ENCODE results near the gene SH3GLB2.

The SH3GLB2 gene

DNA sequence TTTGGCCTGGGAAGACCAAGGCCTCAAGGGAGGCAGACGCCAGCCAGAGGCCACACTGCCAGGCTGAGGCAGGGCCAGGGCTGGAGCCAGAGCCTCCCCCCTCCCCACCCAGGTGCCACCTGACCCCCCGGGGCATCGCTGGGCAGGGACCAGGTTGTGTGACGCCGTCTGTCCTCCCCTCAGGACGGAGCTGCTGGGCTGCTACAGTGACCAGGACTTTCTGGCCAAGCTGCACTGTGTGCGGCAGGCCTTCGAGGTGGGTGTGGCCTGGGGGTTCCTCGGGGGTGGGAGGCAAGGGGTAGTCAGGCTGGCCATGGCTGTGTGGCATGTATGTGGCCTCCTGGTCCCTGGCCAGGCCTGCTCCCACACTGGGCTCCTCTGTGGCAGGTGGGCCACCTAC lies 34.9 kb upstream of the SH3GLB2 start:
- TF ChIP-seq POLR2AphosphoS5 (IDR thresholded peaks at IDR 0.05; ENCODE audit: low read depth, low read length), result no peak
- no peak for TF ChIP-seq TAF1 (IDR thresholded peaks at IDR 0.05; ENCODE audit: borderline replicate concordance, insufficient read depth, low read length)
- TF ChIP-seq FOXP2 (optimal IDR thresholded peaks at IDR 0.05; ENCODE audit: borderline replicate concordance, extremely low read depth, extremely low read length, insufficient read depth), result no peak
- TF ChIP-seq, protein P1, sequence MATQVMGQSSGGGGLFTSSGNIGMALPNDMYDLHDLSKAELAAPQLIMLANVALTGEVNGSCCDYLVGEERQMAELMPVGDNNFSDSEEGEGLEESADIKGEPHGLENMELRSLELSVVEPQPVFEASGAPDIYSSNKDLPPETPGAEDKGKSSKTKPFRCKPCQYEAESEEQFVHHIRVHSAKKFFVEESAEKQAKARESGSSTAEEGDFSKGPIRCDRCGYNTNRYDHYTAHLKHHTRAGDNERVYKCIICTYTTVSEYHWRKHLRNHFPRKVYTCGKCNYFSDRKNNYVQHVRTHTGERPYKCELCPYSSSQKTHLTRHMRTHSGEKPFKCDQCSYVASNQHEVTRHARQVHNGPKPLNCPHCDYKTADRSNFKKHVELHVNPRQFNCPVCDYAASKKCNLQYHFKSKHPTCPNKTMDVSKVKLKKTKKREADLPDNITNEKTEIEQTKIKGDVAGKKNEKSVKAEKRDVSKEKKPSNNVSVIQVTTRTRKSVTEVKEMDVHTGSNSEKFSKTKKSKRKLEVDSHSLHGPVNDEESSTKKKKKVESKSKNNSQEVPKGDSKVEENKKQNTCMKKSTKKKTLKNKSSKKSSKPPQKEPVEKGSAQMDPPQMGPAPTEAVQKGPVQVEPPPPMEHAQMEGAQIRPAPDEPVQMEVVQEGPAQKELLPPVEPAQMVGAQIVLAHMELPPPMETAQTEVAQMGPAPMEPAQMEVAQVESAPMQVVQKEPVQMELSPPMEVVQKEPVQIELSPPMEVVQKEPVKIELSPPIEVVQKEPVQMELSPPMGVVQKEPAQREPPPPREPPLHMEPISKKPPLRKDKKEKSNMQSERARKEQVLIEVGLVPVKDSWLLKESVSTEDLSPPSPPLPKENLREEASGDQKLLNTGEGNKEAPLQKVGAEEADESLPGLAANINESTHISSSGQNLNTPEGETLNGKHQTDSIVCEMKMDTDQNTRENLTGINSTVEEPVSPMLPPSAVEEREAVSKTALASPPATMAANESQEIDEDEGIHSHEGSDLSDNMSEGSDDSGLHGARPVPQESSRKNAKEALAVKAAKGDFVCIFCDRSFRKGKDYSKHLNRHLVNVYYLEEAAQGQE (IDR thresholded peaks at IDR 0.05; ENCODE audit: insufficient read depth in 1 of 2, low read depth in 2 of 2, low read length in 2 of 2), result no peak
- no peak for TF ChIP-seq SIN3A (IDR thresholded peaks at IDR 0.05; ENCODE audit: borderline replicate concordance, insufficient read depth, low read length)

DNA sequence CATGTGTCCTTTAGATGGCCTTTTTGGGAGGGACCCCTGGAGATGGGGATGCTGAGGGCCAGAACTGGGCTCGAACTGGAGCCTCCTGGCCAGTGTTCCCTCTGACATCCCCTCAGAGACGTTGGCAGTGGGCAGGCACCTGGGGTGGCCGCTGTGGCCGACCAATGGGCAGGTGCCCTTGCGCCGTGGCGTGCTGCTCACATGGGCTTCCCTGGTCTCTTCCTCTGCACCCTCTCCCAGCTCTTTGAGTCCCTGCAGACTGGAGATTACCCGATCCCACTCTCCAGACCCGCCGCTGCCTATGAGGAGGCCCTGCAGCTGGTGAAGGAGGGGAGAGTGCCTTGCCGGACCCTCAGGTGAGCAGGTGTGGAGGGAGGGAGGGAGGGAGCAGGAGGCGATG lies 32.9 kb upstream of the SH3GLB2 start:
- TF ChIP-seq FOXP2 (optimal IDR thresholded peaks at IDR 0.05; ENCODE audit: borderline replicate concordance, extremely low read depth, extremely low read length, insufficient read depth) (no peak), TAF1 (IDR thresholded peaks at IDR 0.05; ENCODE audit: borderline replicate concordance, insufficient read depth, low read length) (no peak), POLR2AphosphoS5 (IDR thresholded peaks at IDR 0.05; ENCODE audit: low read depth, low read length) (no peak), SIN3A (IDR thresholded peaks at IDR 0.05; ENCODE audit: borderline replicate concordance, insufficient read depth, low read length) (no peak)
- TF ChIP-seq, protein P1 (IDR thresholded peaks at IDR 0.05; ENCODE audit: insufficient read depth in 1 of 2, low read depth in 2 of 2, low read length in 2 of 2), result no peak

DNA sequence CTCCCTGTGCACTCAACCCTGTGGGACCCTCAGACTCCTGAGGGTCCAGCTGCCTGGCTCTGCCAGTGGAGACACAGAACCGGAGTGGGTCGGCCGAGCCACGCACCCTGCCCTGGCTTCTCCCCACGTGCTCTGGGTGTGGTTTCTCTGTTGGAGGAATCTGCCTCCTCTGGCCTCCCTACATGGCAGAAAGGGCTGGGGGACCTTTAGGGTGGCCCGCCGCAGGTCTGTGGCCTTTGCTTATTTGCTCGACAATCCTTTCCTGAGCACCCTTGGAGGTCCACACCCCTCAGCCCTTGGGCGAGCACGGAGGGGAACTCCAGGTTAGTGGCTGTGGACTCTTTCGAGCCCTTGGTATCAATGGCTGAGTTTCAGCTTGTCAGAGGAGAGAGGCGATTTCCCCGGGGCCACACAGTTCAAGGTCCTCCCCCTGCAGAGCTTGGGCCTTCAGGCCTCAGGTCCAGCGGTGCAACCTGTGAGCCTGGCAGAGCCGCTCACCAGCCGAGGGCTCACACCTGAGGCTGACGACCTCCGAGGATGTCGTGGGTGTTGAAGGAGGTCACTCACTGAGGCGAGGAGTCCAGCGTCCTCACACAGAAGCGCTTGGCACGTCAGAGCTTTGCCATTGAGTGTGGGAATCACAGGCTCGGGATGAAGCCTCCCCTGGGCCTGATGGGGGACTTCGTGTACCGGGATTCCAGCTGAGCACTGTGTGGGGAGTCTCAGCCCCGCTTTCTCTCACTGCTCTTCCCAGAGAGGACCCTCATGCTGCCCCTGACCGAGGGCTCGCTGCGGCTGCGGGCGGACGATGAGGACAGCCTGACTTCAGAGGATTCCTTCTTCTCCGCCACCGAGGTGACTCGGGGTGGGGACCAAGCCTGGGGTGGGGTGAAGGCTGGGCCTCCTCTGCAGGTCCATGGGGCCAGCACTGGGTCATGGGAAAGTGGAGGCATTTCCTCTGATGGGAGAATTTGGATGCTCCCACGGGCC lies 32.0 kb upstream of the SH3GLB2 start:
- TF ChIP-seq FOXP2 (optimal IDR thresholded peaks at IDR 0.05; ENCODE audit: borderline replicate concordance, extremely low read depth, extremely low read length, insufficient read depth), result no peak
- no peak for TF ChIP-seq TAF1 (IDR thresholded peaks at IDR 0.05; ENCODE audit: borderline replicate concordance, insufficient read depth, low read length)
- TF ChIP-seq SIN3A (IDR thresholded peaks at IDR 0.05; ENCODE audit: borderline replicate concordance, insufficient read depth, low read length), result no peak
- TF ChIP-seq, protein P1 (IDR thresholded peaks at IDR 0.05; ENCODE audit: insufficient read depth in 1 of 2, low read depth in 2 of 2, low read length in 2 of 2), result no peak
- no peak for TF ChIP-seq POLR2AphosphoS5 (IDR thresholded peaks at IDR 0.05; ENCODE audit: low read depth, low read length)

DNA sequence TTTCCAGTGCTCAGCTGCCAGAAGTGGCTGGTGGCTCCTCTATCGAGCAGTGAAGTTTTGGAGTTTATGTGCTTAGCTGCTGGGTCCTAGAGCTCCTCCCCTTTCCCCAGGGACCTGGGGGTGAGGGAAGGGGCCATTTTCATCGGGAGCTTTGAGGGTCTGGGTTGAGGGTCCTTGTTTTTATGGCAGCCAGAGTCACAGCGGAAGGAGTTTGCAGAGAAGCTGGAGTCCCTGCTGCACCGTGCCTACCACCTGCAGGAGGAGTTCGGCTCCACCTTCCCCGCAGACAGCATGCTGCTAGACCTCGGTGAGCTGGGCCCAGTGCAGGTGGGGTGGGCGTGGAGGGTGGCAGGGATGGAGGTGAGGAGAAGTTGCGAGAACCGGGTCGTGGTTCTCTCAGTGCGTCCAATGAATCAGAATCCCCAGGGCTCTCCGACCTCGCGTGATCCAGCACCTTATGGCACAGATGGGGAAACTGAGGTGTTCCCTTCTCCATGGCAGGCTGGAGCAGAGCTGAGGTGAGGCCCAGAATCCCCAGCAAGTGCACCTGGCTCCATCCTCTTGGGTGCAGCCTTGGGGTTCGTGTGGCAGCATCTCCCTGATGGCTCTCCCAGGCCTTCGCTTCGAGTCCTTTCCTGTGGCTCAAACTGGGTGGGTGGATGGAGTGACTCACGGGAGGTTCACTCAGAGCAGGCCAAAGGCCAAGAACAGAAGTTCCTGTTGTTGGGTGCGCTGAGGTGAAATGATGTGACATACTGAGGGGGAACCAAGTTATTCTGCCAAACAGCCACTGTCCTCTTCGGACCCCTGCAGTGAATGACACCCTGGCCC lies 31.0 kb upstream of the SH3GLB2 start:
- TF ChIP-seq FOXP2 (optimal IDR thresholded peaks at IDR 0.05; ENCODE audit: borderline replicate concordance, extremely low read depth, extremely low read length, insufficient read depth), result no peak
- TF ChIP-seq SIN3A (IDR thresholded peaks at IDR 0.05; ENCODE audit: borderline replicate concordance, insufficient read depth, low read length), result no peak
- no peak for TF ChIP-seq POLR2AphosphoS5 (IDR thresholded peaks at IDR 0.05; ENCODE audit: low read depth, low read length)
- TF ChIP-seq, protein P1 (IDR thresholded peaks at IDR 0.05; ENCODE audit: insufficient read depth in 1 of 2, low read depth in 2 of 2, low read length in 2 of 2), result no peak
- TF ChIP-seq TAF1 (IDR thresholded peaks at IDR 0.05; ENCODE audit: borderline replicate concordance, insufficient read depth, low read length), result no peak

Data from PFSK-1 (cell line).